GM21367 (cell line): Measurements from ENCODE around the gene LPCAT1.
"Not testable (repeated sequence)": the region's sequence is repeated elsewhere in the genome, so short reads cannot be mapped to it uniquely, and the experiment has no call there.

ENCODE experiments used
- ATAC-seq: cut with Tn5 transposase; IDR thresholded peaks from one replicate; pipeline ENCODE4 v1.9.1; 2021; ENCODE audit not compliant: unreplicated experiment

LPCAT1 gene

GRCh38 chr5:1541702-1542400, 18.1 kb upstream of the LPCAT1 start:
- ATAC-seq, result no peak

GRCh38 chr5:1540831-1541701, 17.3 kb upstream of the LPCAT1 start:
- ATAC-seq, result no peak

- ATAC-seq, result no peak
Observed at GRCh38 chr5:1540166-1540565, 16.4 kb upstream of the LPCAT1 start.

- not testable (repeated sequence) for ATAC-seq
Observed at GRCh38 chr5:1539393-1540161, 15.8 kb upstream of the LPCAT1 start.

GRCh38 chr5:1538741-1539392, 15.1 kb upstream of the LPCAT1 start:
- no peak for ATAC-seq

GRCh38 chr5:1538276-1538675, 14.5 kb upstream of the LPCAT1 start:
- ATAC-seq, result no peak

- no peak for ATAC-seq
Observed at GRCh38 chr5:1537603-1538154, 13.9 kb upstream of the LPCAT1 start.

- ATAC-seq, result peak; percentile 6
Observed at GRCh38 chr5:1536871-1537602, 13.3 kb upstream of the LPCAT1 start.

GRCh38 chr5:1536322-1536845, 12.6 kb upstream of the LPCAT1 start:
- peak; percentile 93 for ATAC-seq

GRCh38 chr5:1535646-1536045, 11.9 kb upstream of the LPCAT1 start:
- ATAC-seq, result no peak

GRCh38 chr5:1532384-1532783, 8.6 kb upstream of the LPCAT1 start:
- no peak for ATAC-seq

- no peak for ATAC-seq
Observed at GRCh38 chr5:1529498-1529897, 5.7 kb upstream of the LPCAT1 start.

GRCh38 chr5:1527533-1528205, 3.9 kb upstream of the LPCAT1 start:
- no peak for ATAC-seq

GRCh38 chr5:1526681-1527131, 2.9 kb upstream of the LPCAT1 start:
- no peak for ATAC-seq

GRCh38 chr5:1526190-1526631, 2.5 kb upstream of the LPCAT1 start:
- no peak for ATAC-seq

GRCh38 chr5:1525624-1526189, 1.9 kb upstream of the LPCAT1 start:
- ATAC-seq, result no peak

- ATAC-seq, result no peak
Observed at GRCh38 chr5:1524799-1525623, 1.3 kb upstream of the LPCAT1 start.

GRCh38 chr5:1524481-1524798, 680 bp upstream of the LPCAT1 start:
- no peak for ATAC-seq
